ENCODE results near the gene DNAJC7. TPM values are rescaled to one million over a fixed set of nuclear protein-coding genes. Genes with fewer than 3 reads are reported as not detected.
A peak's percentile ranks its signal among the peaks of the same experiment; 100 is the strongest.

The DNAJC7 gene
- total and polyA plus RNA-seq, 8 donors, result 62.1 to 161 (median 137) TPM

- no peak overlapping the region for H3K27ac ChIP-seq
- no peak for ATAC-seq
- intact Hi-C loops (cut with DNase I), result no loop called here
Observed at GRCh38 chr17:42051013-42051400, 33.8 kb upstream of the DNAJC7 start.

GRCh38 chr17:42050393-42051012 is 33.3 kb upstream of the DNAJC7 start, which contains the start of gene C17orf113:
TSS of gene C17orf113 (minus strand) at chr17:42050601. CDS start at chr17:42043376, 7,225 bp downstream.
- TF ChIP-seq CTCF (IDR thresholded peaks at IDR 0.05), result no peak
- ATAC-seq (peak; percentile 79), DNase-seq (peak; percentile 36 to 90 (median 65))
- intact Hi-C loops (cut with DNase I), result no loop called here
- Histone ChIP-seq H3K27ac (no peak within 1 kb of the TSS), H3K36me3 (no peaks in the 10 kb centered on the region), H3K9me3 (no peaks in the 10 kb centered on the region), H3K4me1 (peaks cover 0 to 21% of the 10 kb centered on the region in 2 donors), H3K27me3 (peaks cover 0 to 37% of the 10 kb centered on the region in 2 donors), H3K4me3 (peak within 1 kb of the TSS; percentile 50 to 55)

More at GRCh38 chr17:42051013-42051400, 33.8 kb upstream of the DNAJC7 start:
- TF ChIP-seq CTCF (IDR thresholded peaks at IDR 0.05), result no peak
- Histone ChIP-seq H3K36me3 (no peaks in the 10 kb centered on the region), H3K27me3 (peaks cover 0 to 37% of the 10 kb centered on the region in 2 donors), H3K4me1 (peaks cover 0 to 21% of the 10 kb centered on the region in 2 donors), H3K9me3 (no peaks in the 10 kb centered on the region), H3K4me3 (peak overlapping the region; percentile 50 to 55)
- no peak for DNase-seq

- H3K4me3 ChIP-seq, result peak overlapping the region; percentile 50 to 55
- DNase-seq (no peak), ATAC-seq (peak; percentile 55)
- no peaks in the 10 kb centered on the region for H3K36me3 ChIP-seq
- no peak overlapping the region for H3K27ac ChIP-seq
- no peak for TF ChIP-seq CTCF (IDR thresholded peaks at IDR 0.05)
- H3K4me1 ChIP-seq, result peaks cover 0 to 21% of the 10 kb centered on the region in 2 donors
- intact Hi-C loops (cut with DNase I), result no loop called here
- H3K27me3 ChIP-seq, result peaks cover 0 to 37% of the 10 kb centered on the region in 2 donors
- H3K9me3 ChIP-seq, result no peaks in the 10 kb centered on the region
Observed at GRCh38 chr17:42049834-42050392, 32.7 kb upstream of the DNAJC7 start.

- no peak for TF ChIP-seq CTCF (IDR thresholded peaks at IDR 0.05)
- intact Hi-C loops (cut with DNase I), result no loop called here
- ATAC-seq (no peak), DNase-seq (no peak)
- Histone ChIP-seq H3K36me3 (no peaks in the 10 kb centered on the region), H3K9me3 (no peaks in the 10 kb centered on the region), H3K27me3 (peaks cover 0 to 16% of the 10 kb centered on the region in 2 donors), H3K4me3 (no peak overlapping the region), H3K27ac (no peak overlapping the region), H3K4me1 (peaks cover 0 to 21% of the 10 kb centered on the region in 2 donors)
Observed at GRCh38 chr17:42047343-42047742, 30.1 kb upstream of the DNAJC7 start.

- ATAC-seq, result no peak
- intact Hi-C loops (cut with DNase I), result no loop called here
- H3K4me1 ChIP-seq, result peaks cover 0 to 11% of the 10 kb centered on the region in 2 donors
- H3K36me3 ChIP-seq, result no peaks in the 10 kb centered on the region
- no peak for TF ChIP-seq CTCF (IDR thresholded peaks at IDR 0.05)
- peaks cover 0 to 5% of the 10 kb centered on the region in 2 donors for H3K27me3 ChIP-seq
- H3K4me3 ChIP-seq, result no peak overlapping the region
- DNase-seq, result no peak
- H3K27ac ChIP-seq, result no peak overlapping the region
- no peaks in the 10 kb centered on the region for H3K9me3 ChIP-seq
Observed at GRCh38 chr17:42045719-42046118, 28.5 kb upstream of the DNAJC7 start.
